Erythroblast (primary cell): ENCODE measurements around the gene SBDS.

Source experiments
- GATA1 ChIP-seq: IDR thresholded peaks from 2 replicates; pipeline ENCODE4 v1.6.1; 2011; ENCODE audit warnings: low read depth, mild to moderate bottlenecking, control low read depth, low read length, moderate library complexity
- POLR2A ChIP-seq: IDR thresholded peaks from 2 replicates; pipeline ENCODE4 v1.6.1; 2011; ENCODE audit warnings: mild to moderate bottlenecking, low read length

GRCh38 chr7:66937940-66938339 is 57.4 kb downstream of the SBDS start:
- TF ChIP-seq POLR2A (no peak), GATA1 (no peak)
